ENCODE data around the gene SLC35B2. TPM values are rescaled to one million over a fixed set of nuclear protein-coding genes. Genes with fewer than 3 reads are reported as not detected.

The SLC35B2 gene
- total and polyA plus RNA-seq, 2 donors (not counting 1 experiment from before 2014, with no cell fraction given): 88.4 to 89.4 TPM

DNA sequence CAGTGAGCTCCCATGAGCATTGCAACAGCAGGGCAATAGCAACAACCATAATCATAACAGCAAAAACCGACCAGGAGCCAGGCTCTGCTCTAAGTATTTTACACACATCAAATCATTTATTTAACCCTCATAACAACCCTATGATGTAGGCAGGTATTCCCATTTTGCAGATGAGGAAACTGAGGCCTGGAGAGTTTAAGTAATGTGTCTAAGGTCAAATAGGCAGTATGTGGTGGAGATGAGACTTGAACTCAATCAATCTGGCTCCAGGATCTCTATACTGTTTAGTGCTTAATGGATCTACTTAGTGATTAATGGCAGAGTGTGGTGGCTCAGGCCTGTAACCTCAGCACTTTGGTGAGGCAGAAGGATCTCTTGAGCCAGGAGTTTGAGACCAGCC lies 16.3 kb upstream of the SLC35B2 start:
- Histone ChIP-seq H3K79me2 (ENCODE audit: control insufficient read depth, insufficient read depth, low read length) (no peaks in the 10 kb centered on the region), H3K36me3 (ENCODE audit: control insufficient read depth, insufficient read depth, low read length) (no peaks in the 10 kb centered on the region), H3K27me3 (ENCODE audit: control insufficient read depth, insufficient read depth, low read length) (peaks cover 66% of the 10 kb centered on the region), H3K27ac (ENCODE audit: insufficient read depth, low read length) (no peak overlapping the region), H4K20me1 (ENCODE audit: control insufficient read depth, extremely low read depth, insufficient read depth, low read length) (peaks cover 2% of the 10 kb centered on the region), H3K4me2 (ENCODE audit: extremely low read depth, insufficient read depth, low read length) (no peak overlapping the region), H3K4me1 (ENCODE audit: control insufficient read depth, extremely low read depth, insufficient read depth, low read length) (no peaks in the 10 kb centered on the region), H3K9me3 (ENCODE audit: control insufficient read depth, insufficient read depth, low read depth, low read length) (no peaks in the 10 kb centered on the region), H2AFZ (ENCODE audit: low read length) (no peak overlapping the region), H3K4me3 (replicated peaks in 1 of 4; ENCODE audit: control extremely low read depth in 1 of 4, insufficient read depth in 1 of 4, low read depth in 3 of 4, low read length in 4 of 4) (no peak overlapping the region), H3K9ac (ENCODE audit: insufficient read depth, low read length) (no peak overlapping the region)
- DNase-seq (ENCODE audit: low read depth in 2 of 2): no peak
- TF ChIP-seq EZH2 (IDR thresholded peaks at IDR 0.05; ENCODE audit: low read length, missing control alignments): no peak
- TF ChIP-seq, protein P1, sequence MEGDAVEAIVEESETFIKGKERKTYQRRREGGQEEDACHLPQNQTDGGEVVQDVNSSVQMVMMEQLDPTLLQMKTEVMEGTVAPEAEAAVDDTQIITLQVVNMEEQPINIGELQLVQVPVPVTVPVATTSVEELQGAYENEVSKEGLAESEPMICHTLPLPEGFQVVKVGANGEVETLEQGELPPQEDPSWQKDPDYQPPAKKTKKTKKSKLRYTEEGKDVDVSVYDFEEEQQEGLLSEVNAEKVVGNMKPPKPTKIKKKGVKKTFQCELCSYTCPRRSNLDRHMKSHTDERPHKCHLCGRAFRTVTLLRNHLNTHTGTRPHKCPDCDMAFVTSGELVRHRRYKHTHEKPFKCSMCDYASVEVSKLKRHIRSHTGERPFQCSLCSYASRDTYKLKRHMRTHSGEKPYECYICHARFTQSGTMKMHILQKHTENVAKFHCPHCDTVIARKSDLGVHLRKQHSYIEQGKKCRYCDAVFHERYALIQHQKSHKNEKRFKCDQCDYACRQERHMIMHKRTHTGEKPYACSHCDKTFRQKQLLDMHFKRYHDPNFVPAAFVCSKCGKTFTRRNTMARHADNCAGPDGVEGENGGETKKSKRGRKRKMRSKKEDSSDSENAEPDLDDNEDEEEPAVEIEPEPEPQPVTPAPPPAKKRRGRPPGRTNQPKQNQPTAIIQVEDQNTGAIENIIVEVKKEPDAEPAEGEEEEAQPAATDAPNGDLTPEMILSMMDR (conservative IDR thresholded peaks at IDR 0.05 in 1 of 2, IDR thresholded peaks at IDR 0.05 in 1 of 2; ENCODE audit: low read depth in 1 of 2, low read length in 2 of 2): no peak

DNA sequence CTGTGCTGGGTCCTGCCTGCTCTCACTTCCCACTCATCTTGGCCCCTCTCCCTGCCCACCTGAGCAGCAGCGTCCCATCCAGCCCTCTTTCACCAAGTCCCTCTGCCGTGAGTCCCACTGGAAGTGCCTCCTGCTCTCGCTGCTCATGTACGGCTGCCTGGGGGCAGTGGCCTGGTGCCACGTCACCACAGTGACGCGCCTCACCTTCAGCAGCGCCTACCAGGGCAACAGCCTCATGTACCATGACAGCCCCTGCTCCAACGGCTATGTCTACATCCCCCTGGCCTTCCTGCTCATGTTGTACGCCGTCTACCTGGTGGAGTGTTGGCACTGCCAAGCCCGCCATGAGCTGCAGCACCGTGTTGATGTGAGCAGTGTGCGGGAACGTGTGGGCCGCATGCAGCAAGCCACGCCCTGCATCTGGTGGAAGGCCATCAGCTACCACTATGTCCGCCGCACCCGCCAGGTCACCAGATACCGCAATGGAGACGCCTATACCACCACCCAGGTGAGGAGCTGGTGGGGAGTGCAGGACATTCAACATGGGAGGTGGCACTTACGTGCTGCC lies 15.8 kb upstream of the SLC35B2 start:
- H4K20me1 ChIP-seq (ENCODE audit: control insufficient read depth, extremely low read depth, insufficient read depth, low read length): peaks cover 2% of the 10 kb centered on the region
- H3K27me3 ChIP-seq (ENCODE audit: control insufficient read depth, insufficient read depth, low read length): peaks cover 71% of the 10 kb centered on the region
- no peak overlapping the region for H3K4me2 ChIP-seq (ENCODE audit: extremely low read depth, insufficient read depth, low read length)
- no peaks in the 10 kb centered on the region for H3K4me1 ChIP-seq (ENCODE audit: control insufficient read depth, extremely low read depth, insufficient read depth, low read length)
- H3K9ac ChIP-seq (ENCODE audit: insufficient read depth, low read length): no peak overlapping the region
- no peak for TF ChIP-seq EZH2 (IDR thresholded peaks at IDR 0.05; ENCODE audit: low read length, missing control alignments)
- TF ChIP-seq, protein P1 (conservative IDR thresholded peaks at IDR 0.05 in 1 of 2, IDR thresholded peaks at IDR 0.05 in 1 of 2; ENCODE audit: low read depth in 1 of 2, low read length in 2 of 2): no peak
- H3K27ac ChIP-seq (ENCODE audit: insufficient read depth, low read length): no peak overlapping the region
- DNase-seq (ENCODE audit: low read depth in 2 of 2): no peak
- no peaks in the 10 kb centered on the region for H3K79me2 ChIP-seq (ENCODE audit: control insufficient read depth, insufficient read depth, low read length)
- no peak overlapping the region for H3K4me3 ChIP-seq (replicated peaks in 1 of 4; ENCODE audit: control extremely low read depth in 1 of 4, insufficient read depth in 1 of 4, low read depth in 3 of 4, low read length in 4 of 4)
- no peaks in the 10 kb centered on the region for H3K36me3 ChIP-seq (ENCODE audit: control insufficient read depth, insufficient read depth, low read length)
- H2AFZ ChIP-seq (ENCODE audit: low read length): no peak overlapping the region
- no peaks in the 10 kb centered on the region for H3K9me3 ChIP-seq (ENCODE audit: control insufficient read depth, insufficient read depth, low read depth, low read length)

DNA sequence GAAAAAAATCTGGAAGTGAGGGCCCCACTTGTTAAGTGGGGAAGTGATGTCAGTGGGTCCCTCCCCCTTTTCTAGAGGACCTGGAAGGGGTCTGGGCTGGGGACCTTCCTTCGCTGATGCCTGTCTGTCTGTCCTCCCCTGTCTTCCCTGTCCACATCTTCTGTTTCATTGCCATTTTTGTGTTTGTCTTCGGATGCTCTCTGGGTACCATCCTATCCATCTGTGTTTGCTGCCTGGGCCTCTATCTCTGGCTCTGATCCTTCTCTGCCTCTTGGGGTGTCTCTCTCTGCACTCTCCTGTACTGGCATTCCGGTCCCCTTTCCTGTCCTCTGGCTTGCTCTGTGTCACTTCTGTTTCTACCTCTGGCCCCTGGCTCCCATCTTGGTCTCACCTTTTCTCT lies 15.2 kb upstream of the SLC35B2 start:
- no peak overlapping the region for H3K27ac ChIP-seq (ENCODE audit: insufficient read depth, low read length)
- no peak for DNase-seq (ENCODE audit: low read depth in 2 of 2)
- H3K27me3 ChIP-seq (ENCODE audit: control insufficient read depth, insufficient read depth, low read length): peaks cover 67% of the 10 kb centered on the region
- no peaks in the 10 kb centered on the region for H3K9me3 ChIP-seq (ENCODE audit: control insufficient read depth, insufficient read depth, low read depth, low read length)
- no peaks in the 10 kb centered on the region for H3K36me3 ChIP-seq (ENCODE audit: control insufficient read depth, insufficient read depth, low read length)
- TF ChIP-seq, protein P1 (conservative IDR thresholded peaks at IDR 0.05 in 1 of 2, IDR thresholded peaks at IDR 0.05 in 1 of 2; ENCODE audit: low read depth in 1 of 2, low read length in 2 of 2): no peak
- TF ChIP-seq EZH2 (IDR thresholded peaks at IDR 0.05; ENCODE audit: low read length, missing control alignments): no peak
- no peak overlapping the region for H3K4me3 ChIP-seq (replicated peaks in 1 of 4; ENCODE audit: control extremely low read depth in 1 of 4, insufficient read depth in 1 of 4, low read depth in 3 of 4, low read length in 4 of 4)
- H3K79me2 ChIP-seq (ENCODE audit: control insufficient read depth, insufficient read depth, low read length): no peaks in the 10 kb centered on the region
- H3K4me2 ChIP-seq (ENCODE audit: extremely low read depth, insufficient read depth, low read length): no peak overlapping the region
- no peaks in the 10 kb centered on the region for H3K4me1 ChIP-seq (ENCODE audit: control insufficient read depth, extremely low read depth, insufficient read depth, low read length)
- no peak overlapping the region for H2AFZ ChIP-seq (ENCODE audit: low read length)
- no peak overlapping the region for H3K9ac ChIP-seq (ENCODE audit: insufficient read depth, low read length)
- H4K20me1 ChIP-seq (ENCODE audit: control insufficient read depth, extremely low read depth, insufficient read depth, low read length): peaks cover 2% of the 10 kb centered on the region
